ENCODE data around the gene POLR1A.

GRCh38 chr2:86142436-86143257 is 37.0 kb upstream of the POLR1A start:
- TF ChIP-seq CTCF (IDR thresholded peaks at IDR 0.05) (no peak), POLR2A (IDR thresholded peaks at IDR 0.05) (no peak)
